AG10803 (cell line): Measurements from ENCODE around the gene EBP.

Experiments used
- DNase-seq: peaks from one replicate; pipeline ENCODE4 v3.0.0; 2010; ENCODE audit warnings: low read depth
- H3K4me3 ChIP-seq: 2 replicates; pipeline ENCODE4 v1.5.1; 2011; ENCODE audit warnings: mild to moderate bottlenecking, low read length, control low read depth
- CTCF ChIP-seq: conservative IDR thresholded peaks from 2 replicates; pipeline ENCODE4 v1.5.1; 2011; ENCODE audit warnings: mild to moderate bottlenecking, low read length, control low read depth, inconsistent platforms

Gene EBP

GRCh38 chrX:48521353-48522243 lies at the start of gene EBP:
EBP (plus strand) TSS chrX:48521808; CDS start chrX:48523772, 1,964 bp downstream.
- H3K4me3 ChIP-seq, result peak within 1 kb of the TSS; percentile 66
- peak; percentile 77 for DNase-seq
- no peak for TF ChIP-seq CTCF

- DNase-seq, result no peak
- TF ChIP-seq CTCF, result no peak
- no peak overlapping the region for H3K4me3 ChIP-seq
Measured at GRCh38 chrX:48472225-48472624, 49.4 kb upstream of the EBP start.

GRCh38 chrX:48472851-48473703 lies 48.5 kb upstream of the EBP start:
- DNase-seq, result peak; percentile 40
- no peak for TF ChIP-seq CTCF
- H3K4me3 ChIP-seq, result no peak overlapping the region

GRCh38 chrX:48473704-48473990 lies 48.0 kb upstream of the EBP start:
- no peak for TF ChIP-seq CTCF

GRCh38 chrX:48474127-48474526 lies 47.5 kb upstream of the EBP start:
- no peak overlapping the region for H3K4me3 ChIP-seq
- DNase-seq, result no peak
- peak; percentile 33 for TF ChIP-seq CTCF

More at GRCh38 chrX:48473704-48473990, 48.0 kb upstream of the EBP start:
- no peak for DNase-seq
- H3K4me3 ChIP-seq, result no peak overlapping the region

- TF ChIP-seq CTCF, result no peak
- H3K4me3 ChIP-seq, result no peak overlapping the region
- DNase-seq, result no peak
Measured at GRCh38 chrX:48474581-48474980, 47.0 kb upstream of the EBP start.
